ENCODE results near the gene CCDC13. TPM values are rescaled to one million over a fixed set of nuclear protein-coding genes. Genes with fewer than 3 reads are reported as not detected.

Gene CCDC13
- total and polyA plus RNA-seq, 10 of the 15 experiments (the other 5 are each of a cell fraction or from before 2014, with no cell fraction given): 0.13 to 0.81 (median 0.30) TPM; not detected in 4

GRCh38 chr3:42735019-42735418, 38.0 kb downstream of the CCDC13 start:
- no peaks in the 10 kb centered on the region for H3K79me2 ChIP-seq (ENCODE audit: control insufficient read depth, insufficient read depth, low read length)
- ChIA-PET POLR2A (no interaction called here), SMC1A (ENCODE audit: uncharacterized antibody, unreplicated experiment) (no interaction called here), CTCF (interaction anchor here (1.1 to 1.2 kb wide), 2 partner anchors 10 to 133 kb away, joined by 3 to 4 read pairs; no protein-coding TSS in a partner anchor), RAD21 (ENCODE audit: unreplicated experiment) (no interaction called here)
- no peaks in the 10 kb centered on the region for H3K9me3 ChIP-seq (replicated peaks; ENCODE audit: control insufficient read depth, insufficient read depth, low read length)
- intact Hi-C loops (cut with micrococcal nuclease; ENCODE audit: unreplicated experiment) (no loop called here), in situ Hi-C loops (cut with MboI) (no loop called here)
- no peak overlapping the region for H3K27ac ChIP-seq (ENCODE audit: control insufficient read depth, insufficient read depth)
- H2AFZ ChIP-seq (ENCODE audit: control insufficient read depth, low read depth, low read length): no peak overlapping the region
- H3K4me1 ChIP-seq (ENCODE audit: control insufficient read depth, insufficient read depth, low read length): no peaks in the 10 kb centered on the region
- no peaks in the 10 kb centered on the region for H3K36me3 ChIP-seq (ENCODE audit: control insufficient read depth in 2 of 2, insufficient read depth in 2 of 2, low read length in 1 of 2)
- ATAC-seq: no peak
- no peak overlapping the region for H3K4me3 ChIP-seq
- no peaks in the 10 kb centered on the region; a peak in 1 of 4 replicates for H3K27me3 ChIP-seq (replicated peaks in 1 of 2; ENCODE audit: control insufficient read depth in 2 of 2, insufficient read depth in 2 of 2, low read length in 1 of 2)
- BruUV-seq (replicated peaks): no TSS peak
- no peak for FAIRE-seq
- H3K9ac ChIP-seq (ENCODE audit: control insufficient read depth, insufficient read depth, low read length): no peak overlapping the region
- WGBS (ENCODE audit: insufficient coverage, insufficient replicate concordance, low lambda C conversion rate, missing lambda C conversion rate): 53% methylated on average over 8 of the region's 8 CpGs
- no peaks in the 10 kb centered on the region for H4K20me1 ChIP-seq (ENCODE audit: control insufficient read depth, insufficient read depth)
- TF ChIP-seq TCF7 (IDR thresholded peaks at IDR 0.05; ENCODE audit: borderline replicate concordance) (no peak), CREM (IDR thresholded peaks at IDR 0.05; ENCODE audit: low read depth) (no peak), YBX1 (IDR thresholded peaks at IDR 0.05) (no peak), STAT1 (conservative IDR thresholded peaks at IDR 0.05) (no peak), EED (IDR thresholded peaks at IDR 0.05; ENCODE audit: low read depth) (no peak), ZBED1 (IDR thresholded peaks at IDR 0.05; ENCODE audit: borderline replicate concordance) (no peak), GATAD2B (conservative IDR thresholded peaks at IDR 0.05; ENCODE audit: low read depth) (no peak)
- TF ChIP-seq, protein P1, sequence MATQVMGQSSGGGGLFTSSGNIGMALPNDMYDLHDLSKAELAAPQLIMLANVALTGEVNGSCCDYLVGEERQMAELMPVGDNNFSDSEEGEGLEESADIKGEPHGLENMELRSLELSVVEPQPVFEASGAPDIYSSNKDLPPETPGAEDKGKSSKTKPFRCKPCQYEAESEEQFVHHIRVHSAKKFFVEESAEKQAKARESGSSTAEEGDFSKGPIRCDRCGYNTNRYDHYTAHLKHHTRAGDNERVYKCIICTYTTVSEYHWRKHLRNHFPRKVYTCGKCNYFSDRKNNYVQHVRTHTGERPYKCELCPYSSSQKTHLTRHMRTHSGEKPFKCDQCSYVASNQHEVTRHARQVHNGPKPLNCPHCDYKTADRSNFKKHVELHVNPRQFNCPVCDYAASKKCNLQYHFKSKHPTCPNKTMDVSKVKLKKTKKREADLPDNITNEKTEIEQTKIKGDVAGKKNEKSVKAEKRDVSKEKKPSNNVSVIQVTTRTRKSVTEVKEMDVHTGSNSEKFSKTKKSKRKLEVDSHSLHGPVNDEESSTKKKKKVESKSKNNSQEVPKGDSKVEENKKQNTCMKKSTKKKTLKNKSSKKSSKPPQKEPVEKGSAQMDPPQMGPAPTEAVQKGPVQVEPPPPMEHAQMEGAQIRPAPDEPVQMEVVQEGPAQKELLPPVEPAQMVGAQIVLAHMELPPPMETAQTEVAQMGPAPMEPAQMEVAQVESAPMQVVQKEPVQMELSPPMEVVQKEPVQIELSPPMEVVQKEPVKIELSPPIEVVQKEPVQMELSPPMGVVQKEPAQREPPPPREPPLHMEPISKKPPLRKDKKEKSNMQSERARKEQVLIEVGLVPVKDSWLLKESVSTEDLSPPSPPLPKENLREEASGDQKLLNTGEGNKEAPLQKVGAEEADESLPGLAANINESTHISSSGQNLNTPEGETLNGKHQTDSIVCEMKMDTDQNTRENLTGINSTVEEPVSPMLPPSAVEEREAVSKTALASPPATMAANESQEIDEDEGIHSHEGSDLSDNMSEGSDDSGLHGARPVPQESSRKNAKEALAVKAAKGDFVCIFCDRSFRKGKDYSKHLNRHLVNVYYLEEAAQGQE (IDR thresholded peaks at IDR 0.05; ENCODE audit: low read depth, low read length): no peak
- no peak overlapping the region for H3K4me2 ChIP-seq (ENCODE audit: control insufficient read depth, insufficient read depth)
- DNase-seq (ENCODE audit: low read depth, low spot score): no peak

All from GM12878 (cell line).